Measurements from ENCODE around the gene NME4.
"Not testable (repeated sequence)": the region's sequence is repeated elsewhere in the genome, so short reads cannot be mapped to it uniquely, and the experiment has no call there.

The NME4 gene

GRCh38 chr16:397135-397661, at the start of gene NME4:
TSS of gene NME4 (plus strand) at chr16:397199. CDS start at chr16:397223, 24 bp downstream.
- no peak for DNase-seq (ENCODE audit: low read depth, low spot score)

- no peak for DNase-seq (ENCODE audit: low read depth, low spot score)
Measured at GRCh38 chr16:347203-347602, 49.8 kb upstream of the NME4 start.

GRCh38 chr16:348495-348894, 48.5 kb upstream of the NME4 start:
- not testable (repeated sequence) for DNase-seq (ENCODE audit: low read depth, low spot score)

- DNase-seq (ENCODE audit: low read depth, low spot score), result no peak
Measured at GRCh38 chr16:349211-349610, 47.8 kb upstream of the NME4 start.

- no peak for DNase-seq (ENCODE audit: low read depth, low spot score)
Measured at GRCh38 chr16:350203-350602, 46.8 kb upstream of the NME4 start.

GRCh38 chr16:351804-352520, 45.0 kb upstream of the NME4 start:
- DNase-seq (ENCODE audit: low read depth, low spot score), result no peak

- DNase-seq (ENCODE audit: low read depth, low spot score), result peak; percentile 100
Measured at GRCh38 chr16:352547-353403, 44.2 kb upstream of the NME4 start, which contains the start of gene AXIN1. TSS of gene AXIN1 (minus strand) at chr16:352723. CDS start at chr16:347025, 5,698 bp downstream.

GRCh38 chr16:353404-354290, 43.4 kb upstream of the NME4 start:
- DNase-seq (ENCODE audit: low read depth, low spot score), result no peak

GRCh38 chr16:354291-354881, 42.6 kb upstream of the NME4 start:
- no peak for DNase-seq (ENCODE audit: low read depth, low spot score)

GRCh38 chr16:354971-355461, 42.0 kb upstream of the NME4 start:
- DNase-seq (ENCODE audit: low read depth, low spot score), result no peak

GRCh38 chr16:356741-357140, 40.3 kb upstream of the NME4 start:
- no peak for DNase-seq (ENCODE audit: low read depth, low spot score)

- DNase-seq (ENCODE audit: low read depth, low spot score), result no peak
Measured at GRCh38 chr16:359067-359763, 37.8 kb upstream of the NME4 start.

- no peak for DNase-seq (ENCODE audit: low read depth, low spot score)
Measured at GRCh38 chr16:359871-360697, 36.9 kb upstream of the NME4 start.

- DNase-seq (ENCODE audit: low read depth, low spot score), result no peak
Measured at GRCh38 chr16:360698-361336, 36.2 kb upstream of the NME4 start.

GRCh38 chr16:361341-361871, 35.6 kb upstream of the NME4 start:
- DNase-seq (ENCODE audit: low read depth, low spot score), result no peak

GRCh38 chr16:361872-362701, 34.9 kb upstream of the NME4 start:
- peak; percentile 62 for DNase-seq (ENCODE audit: low read depth, low spot score)

- not testable (repeated sequence) for DNase-seq (ENCODE audit: low read depth, low spot score)
Measured at GRCh38 chr16:362702-362999, 34.3 kb upstream of the NME4 start.

All from activated CD4-positive, CD25-positive, alpha-beta regulatory T cell treated with anti-CD3 and anti-CD28 coated beads, Interleukin-2, amount 50 U/mL, for 16 hours (primary cell).